ENCODE data around the gene CCDC33.

DNA sequence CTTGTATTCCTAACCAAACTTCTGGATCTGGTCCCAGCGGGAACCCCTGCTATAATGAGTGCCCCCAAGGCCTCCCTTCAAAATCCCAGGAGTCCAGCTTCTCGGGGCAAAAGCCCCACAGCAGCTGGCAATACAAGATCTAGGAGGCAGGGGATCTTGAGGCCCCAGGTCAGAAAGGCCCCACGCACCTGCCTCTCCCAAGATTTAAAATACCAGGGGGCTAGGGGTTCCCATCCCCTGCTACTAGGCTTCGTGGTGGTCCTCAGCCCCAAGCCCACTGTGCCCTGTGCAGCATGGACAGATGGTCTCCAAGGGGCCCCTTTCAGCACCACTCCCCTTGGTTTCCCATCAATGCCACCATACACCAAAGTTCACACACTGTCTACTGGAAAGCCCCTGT is 147.2 kb downstream of the CCDC33 start:
- TF ChIP-seq EZH2 (IDR thresholded peaks at IDR 0.05; ENCODE audit: low read length, unreplicated experiment) (no peak), EZH2phosphoT487 (IDR thresholded peaks at IDR 0.05; ENCODE audit: borderline replicate concordance, low read length) (no peak)
- TF ChIP-seq, protein P1, sequence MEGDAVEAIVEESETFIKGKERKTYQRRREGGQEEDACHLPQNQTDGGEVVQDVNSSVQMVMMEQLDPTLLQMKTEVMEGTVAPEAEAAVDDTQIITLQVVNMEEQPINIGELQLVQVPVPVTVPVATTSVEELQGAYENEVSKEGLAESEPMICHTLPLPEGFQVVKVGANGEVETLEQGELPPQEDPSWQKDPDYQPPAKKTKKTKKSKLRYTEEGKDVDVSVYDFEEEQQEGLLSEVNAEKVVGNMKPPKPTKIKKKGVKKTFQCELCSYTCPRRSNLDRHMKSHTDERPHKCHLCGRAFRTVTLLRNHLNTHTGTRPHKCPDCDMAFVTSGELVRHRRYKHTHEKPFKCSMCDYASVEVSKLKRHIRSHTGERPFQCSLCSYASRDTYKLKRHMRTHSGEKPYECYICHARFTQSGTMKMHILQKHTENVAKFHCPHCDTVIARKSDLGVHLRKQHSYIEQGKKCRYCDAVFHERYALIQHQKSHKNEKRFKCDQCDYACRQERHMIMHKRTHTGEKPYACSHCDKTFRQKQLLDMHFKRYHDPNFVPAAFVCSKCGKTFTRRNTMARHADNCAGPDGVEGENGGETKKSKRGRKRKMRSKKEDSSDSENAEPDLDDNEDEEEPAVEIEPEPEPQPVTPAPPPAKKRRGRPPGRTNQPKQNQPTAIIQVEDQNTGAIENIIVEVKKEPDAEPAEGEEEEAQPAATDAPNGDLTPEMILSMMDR (conservative IDR thresholded peaks at IDR 0.05; ENCODE audit: low read depth, low read length) = no peak

Measured in PC-3 (cell line).